ELF-1 (cell line): Measurements from ENCODE around the gene TEN1.
"Not testable (repeated sequence)": the region's sequence is repeated elsewhere in the genome, so short reads cannot be mapped to it uniquely, and the experiment has no call there.

ENCODE experiments used
- DNase-seq: peaks from one replicate; pipeline ENCODE4 v3.0.0-alpha.2; 2016; ENCODE audit warnings: low read depth, low spot score

The TEN1 gene

GRCh38 chr17:75978938-75979704 is at the start of gene TEN1, which contains the start of gene ACOX1:
Gene TEN1 (plus strand): TSS chr17:75979240. CDS start chr17:75986193, 6,953 bp downstream.
Gene ACOX1 (minus strand): TSS chr17:75979166. CDS start chr17:75979073, 93 bp downstream.
- DNase-seq: peak; percentile 98

- no peak for DNase-seq
These were observed 48.0 kb upstream of the TEN1 start for GRCh38 chr17:75931062-75931461.

DNA sequence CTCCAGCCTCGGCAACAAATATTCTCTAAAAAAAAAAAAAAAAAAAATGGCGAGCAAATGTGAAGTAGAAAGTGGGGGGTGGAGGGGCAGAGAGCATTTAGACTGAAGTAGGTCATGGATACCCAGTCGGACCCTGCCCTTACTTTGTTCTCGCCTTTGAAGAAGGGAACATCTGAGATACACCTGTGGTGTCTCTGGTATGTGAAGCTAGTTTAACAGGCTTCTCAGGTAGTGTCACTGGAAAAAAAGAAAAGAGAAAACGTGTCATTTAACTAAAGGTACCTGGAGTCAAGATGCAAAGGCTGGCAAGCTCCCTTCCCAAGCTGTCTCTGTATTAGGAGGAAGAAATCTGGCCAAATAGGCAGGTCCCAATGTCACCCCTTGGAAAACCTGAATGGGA is 46.2 kb upstream of the TEN1 start:
- DNase-seq: no peak

DNA sequence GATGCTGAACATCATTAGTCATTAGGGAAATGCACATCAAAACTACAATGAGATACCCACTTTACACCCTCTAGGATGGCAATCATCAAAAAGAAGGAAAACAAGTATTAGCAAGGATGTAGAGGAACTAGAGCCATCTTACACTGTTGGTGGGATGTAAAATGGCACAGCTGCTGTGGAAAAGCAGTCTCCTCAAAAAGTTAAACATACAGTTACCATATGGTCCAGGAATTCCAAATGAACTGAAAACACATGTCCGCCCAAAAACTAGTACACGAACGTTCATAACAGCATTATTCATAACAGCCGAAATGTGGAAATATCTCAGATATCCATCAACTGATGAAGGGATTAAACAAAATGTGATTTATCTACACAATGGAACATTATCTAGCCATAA is 45.2 kb upstream of the TEN1 start:
- DNase-seq: no peak

DNA sequence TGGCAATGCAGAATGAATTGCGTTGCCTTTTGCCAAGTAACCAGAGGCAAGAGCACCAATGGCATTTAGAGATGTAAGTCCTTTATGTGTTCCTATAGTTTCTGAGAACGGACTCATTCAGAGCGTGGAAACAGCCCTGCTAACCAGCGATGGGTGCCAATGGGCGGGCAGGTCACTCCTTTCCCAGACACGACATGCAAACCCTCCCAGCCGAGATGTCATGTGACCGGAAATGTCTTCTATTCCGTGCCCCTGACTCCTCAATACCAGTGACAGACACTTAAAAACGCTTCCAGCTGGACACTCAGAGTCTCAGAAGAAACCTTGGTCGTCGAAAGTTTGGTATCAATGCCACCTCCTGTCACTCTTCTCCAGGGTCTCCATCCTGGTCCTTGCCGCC is 41.4 kb upstream of the TEN1 start:
- no peak for DNase-seq

DNA sequence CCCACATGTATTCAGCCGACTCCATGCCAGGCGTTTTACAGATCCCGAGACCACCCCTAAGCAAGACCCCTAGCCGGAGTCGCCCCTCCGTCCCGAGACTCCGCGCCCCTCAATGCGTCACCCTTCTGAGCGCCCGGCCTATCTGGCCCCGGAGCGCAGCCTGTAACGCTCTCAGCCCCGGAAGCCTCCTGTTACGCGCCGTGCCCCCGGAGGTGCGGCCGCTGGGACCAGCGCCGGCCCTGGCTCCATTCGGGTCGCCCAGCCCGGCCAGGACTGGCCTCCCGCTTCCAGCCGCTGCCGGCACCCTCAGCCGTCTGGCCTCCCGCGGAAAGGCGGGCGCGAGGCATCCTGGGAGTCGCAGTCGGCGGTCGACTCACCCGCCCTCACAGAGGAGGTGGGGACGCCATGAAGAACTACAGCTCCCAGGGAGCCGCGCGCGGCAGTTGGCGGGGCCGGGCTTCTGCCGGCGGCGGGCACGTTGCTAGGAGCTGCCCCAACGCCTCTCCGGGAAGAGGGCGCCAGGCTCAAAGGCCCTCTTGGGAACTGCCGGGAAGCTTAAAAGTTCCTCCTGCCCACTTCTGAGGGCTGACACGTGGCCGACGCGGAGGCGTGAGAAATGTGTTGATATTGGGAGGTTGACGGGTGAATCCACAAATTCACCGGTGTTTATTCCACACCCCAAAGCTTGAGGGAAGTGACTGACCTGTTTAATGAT is 38.2 kb upstream of the TEN1 start, which contains the start of gene FBF1:
TSS of gene FBF1 (minus strand) at position 316 of the 715 bp plus-strand sequence. CDS start 2,893 bp downstream, outside the sequence.
- DNase-seq: peak; percentile 98

DNA sequence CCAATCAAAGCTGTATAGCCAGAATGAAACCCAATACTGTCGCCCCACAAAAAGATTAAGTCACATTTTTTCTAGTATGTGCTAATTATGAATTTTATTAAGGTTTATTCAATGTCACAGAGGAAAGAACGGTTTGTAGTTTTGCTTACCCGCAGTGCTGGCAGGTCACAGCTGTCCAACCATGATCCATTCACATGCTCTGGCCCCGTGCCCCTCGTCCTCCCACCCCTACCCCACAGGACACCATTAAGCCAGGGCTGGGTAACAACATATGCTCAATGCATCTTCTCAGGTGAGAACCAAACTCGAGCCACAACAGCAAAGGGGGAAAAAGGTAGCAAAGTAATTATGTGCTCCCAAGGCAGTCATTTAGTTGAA is 37.6 kb upstream of the TEN1 start:
- DNase-seq: no peak

- DNase-seq: no peak
These were observed 36.6 kb upstream of the TEN1 start for GRCh38 chr17:75942473-75942872.

DNA sequence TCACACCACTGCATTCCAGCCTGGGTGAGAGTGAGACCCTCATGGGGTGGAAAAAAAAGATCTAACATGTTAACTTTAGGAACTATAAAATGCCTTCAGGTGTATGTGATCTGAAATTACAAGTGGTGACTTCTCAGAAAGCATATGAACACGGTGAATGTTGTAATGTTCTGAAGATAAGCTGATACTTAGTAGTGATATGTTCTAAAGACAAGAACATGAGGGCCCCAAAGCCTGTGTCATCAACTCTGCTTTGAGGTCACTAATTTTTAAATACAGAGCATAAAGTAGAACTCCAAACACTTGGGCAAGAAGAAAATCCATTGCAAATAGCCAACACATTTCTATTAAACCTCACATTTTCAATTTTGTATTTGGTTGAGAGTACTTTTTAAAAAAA is 35.5 kb upstream of the TEN1 start:
- no peak for DNase-seq

GRCh38 chr17:75945211-75945610 is 33.8 kb upstream of the TEN1 start:
- no peak for DNase-seq

DNA sequence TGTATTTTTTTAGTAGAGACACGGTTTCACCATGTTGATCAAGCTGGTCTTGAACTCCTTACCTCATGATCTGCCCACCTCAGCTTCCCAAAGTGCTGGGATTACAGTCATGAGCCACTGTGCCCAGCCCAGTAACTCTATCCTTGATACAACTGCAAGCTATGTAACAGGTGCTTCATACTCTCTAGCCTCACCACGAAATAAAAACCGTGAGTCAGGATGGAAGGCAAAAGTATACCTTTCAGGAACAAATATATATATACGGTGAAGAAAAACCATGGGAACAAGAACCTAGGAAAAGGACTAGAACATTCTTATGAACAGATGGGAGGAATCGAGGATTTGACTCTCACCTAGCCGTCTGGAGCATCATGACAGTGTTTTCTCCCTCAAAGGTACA is 28.6 kb upstream of the TEN1 start:
- no peak for DNase-seq

- DNase-seq: no peak
These were observed 28.0 kb upstream of the TEN1 start for GRCh38 chr17:75950855-75951554.

GRCh38 chr17:75959051-75959838 is 19.8 kb upstream of the TEN1 start:
- no peak for DNase-seq

DNA sequence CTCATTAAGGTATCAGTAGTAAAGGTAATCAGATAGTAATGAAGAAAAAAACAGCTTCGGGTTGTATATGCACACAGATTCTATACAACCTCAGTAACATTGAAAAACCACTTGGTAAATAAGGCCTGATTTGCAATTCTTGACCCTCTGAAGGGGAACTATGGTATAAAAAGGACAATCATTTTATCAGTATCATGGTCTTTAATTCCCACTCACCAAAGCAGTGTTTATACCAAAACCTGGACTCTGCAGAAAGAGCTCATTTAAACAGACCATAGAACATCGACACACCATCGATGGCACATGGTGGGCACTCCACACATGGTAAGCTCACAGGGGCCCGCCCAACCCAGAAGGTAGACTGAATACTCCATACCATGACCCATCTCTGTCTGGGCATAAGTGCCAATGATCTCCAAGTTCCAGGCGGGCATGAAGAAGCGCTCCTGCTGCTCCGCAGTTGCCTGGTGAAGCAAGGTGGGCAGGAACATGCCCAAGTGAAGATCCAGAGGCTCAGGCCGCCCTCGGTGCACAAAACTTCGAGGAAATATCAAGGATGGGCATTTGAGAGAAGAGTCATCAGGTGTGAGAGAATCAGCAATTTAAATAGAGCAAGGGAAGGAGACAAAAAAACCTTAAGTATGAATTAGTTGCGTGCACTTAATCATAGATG is 19.1 kb upstream of the TEN1 start:
- DNase-seq: no peak

DNA sequence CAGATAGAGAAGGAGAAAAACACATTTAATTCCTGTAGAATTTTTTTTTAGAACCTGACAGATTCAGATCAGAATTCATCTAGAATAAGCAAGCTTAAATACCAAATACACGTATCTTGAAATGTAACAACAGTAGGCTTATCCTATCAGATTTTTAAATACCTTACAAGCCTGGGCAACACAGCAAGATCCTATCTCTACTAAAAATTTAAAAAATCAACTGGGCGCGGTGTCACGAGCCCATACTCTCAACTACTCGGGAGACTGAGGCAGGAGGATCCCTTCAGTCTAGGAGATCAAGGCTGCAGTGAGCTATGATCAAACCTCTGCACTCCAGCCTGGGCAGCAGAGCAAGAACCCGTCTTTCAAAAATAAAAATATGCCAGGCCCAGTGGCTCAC is 13.6 kb upstream of the TEN1 start:
- DNase-seq: no peak

- not testable (repeated sequence) for DNase-seq
These were observed 10.0 kb upstream of the TEN1 start for GRCh38 chr17:75969044-75969443.

DNA sequence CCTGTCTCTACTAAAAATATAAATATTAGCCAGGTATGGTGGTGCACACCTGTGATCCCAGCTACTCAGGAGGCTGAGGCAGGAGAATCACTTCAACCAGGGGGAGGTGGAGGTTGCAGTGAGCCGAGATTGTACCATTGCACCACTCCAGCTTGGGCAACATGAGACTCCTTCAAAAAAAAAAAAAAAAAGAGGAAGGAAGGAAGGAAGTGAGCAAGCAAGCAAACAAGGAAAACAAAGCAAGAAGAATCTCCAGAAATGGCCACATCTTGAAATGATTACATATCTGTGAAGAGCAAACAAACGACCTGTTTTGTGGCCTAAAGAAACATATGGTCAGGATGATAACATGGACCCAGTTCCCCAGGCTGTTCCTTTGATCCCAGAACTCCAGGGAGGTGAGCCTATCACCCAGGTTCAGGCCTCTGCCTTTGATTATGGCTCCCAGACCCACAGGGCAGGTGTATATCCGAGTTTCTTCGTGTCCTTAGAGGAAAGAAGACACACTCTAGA is 9.0 kb upstream of the TEN1 start:
- DNase-seq: no peak

DNA sequence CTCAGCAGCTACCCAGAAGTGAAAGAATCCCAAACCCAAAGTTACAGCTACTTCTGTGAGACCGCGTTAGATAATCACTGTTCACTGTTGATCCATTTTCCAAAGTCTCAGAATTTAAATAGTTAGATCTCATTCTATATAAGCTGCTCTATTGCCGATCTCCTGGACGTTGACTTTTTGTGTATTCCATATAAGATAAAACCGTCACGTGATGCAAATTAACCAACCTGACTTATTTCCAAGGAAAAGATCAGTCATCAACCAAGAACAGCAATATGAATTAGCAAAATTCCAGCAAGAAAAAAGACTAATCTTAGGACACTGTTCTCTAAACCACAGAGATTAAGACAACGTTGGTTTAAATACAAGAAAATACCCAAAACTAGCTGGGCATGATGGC is 8.4 kb upstream of the TEN1 start:
- no peak for DNase-seq

GRCh38 chr17:75975187-75975586 is 3.9 kb upstream of the TEN1 start:
- not testable (repeated sequence) for DNase-seq

DNA sequence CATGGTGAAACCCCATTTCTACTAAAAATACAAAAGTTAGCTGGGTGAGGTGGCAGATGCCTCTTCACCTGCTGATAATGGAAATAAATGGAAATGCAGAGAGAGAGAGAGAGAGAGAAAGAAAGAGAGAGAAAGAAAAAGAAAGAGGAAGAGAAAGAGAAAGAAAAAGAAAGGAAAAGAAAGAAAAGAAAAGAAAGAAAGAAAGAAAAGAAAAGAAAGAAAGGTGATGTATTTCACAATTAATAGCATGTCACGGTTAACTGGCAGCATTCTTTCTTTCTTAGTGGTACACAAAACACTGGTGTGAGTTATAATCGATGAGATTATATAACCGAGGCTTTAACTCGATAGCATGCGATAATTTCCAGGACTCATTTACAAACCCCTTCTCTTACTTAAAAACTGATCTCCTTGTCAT is 3.3 kb upstream of the TEN1 start:
- no peak for DNase-seq
